ENCODE data around the gene PLPPR3. TPM values are rescaled to one million over a fixed set of nuclear protein-coding genes. Genes with fewer than 3 reads are reported as not detected.

PLPPR3 gene
- polyA plus RNA-seq, 1 of the 3 experiments (the other 2 are of a cell fraction) = 1.6 TPM

- CTCF ChIA-PET = no interaction called here
- no peaks in the 10 kb centered on the region for H3K36me3 ChIP-seq (replicated peaks in 1 of 2; ENCODE audit: control insufficient read depth in 1 of 2, insufficient read depth in 2 of 2, low read length in 1 of 2)
- H2AFZ ChIP-seq (ENCODE audit: low read depth) = no peak within 1 kb of the TSS
- peaks cover 5% of the 10 kb centered on the region for H3F3A ChIP-seq (replicated peaks; ENCODE audit: insufficient read depth)
- TF ChIP-seq YY1 (IDR thresholded peaks at IDR 0.05; ENCODE audit: low read depth) = no peak
- TF ChIP-seq RXRA (IDR thresholded peaks at IDR 0.05; ENCODE audit: borderline replicate concordance, low read depth) = no peak
- TF ChIP-seq EZH2phosphoT487 (IDR thresholded peaks at IDR 0.05; ENCODE audit: borderline replicate concordance, low read depth) = no peak
- TF ChIP-seq FOXM1 (IDR thresholded peaks at IDR 0.05; ENCODE audit: low read depth) = no peak
- no peak for TF ChIP-seq GATA2 (CRISPR knock-in tag; IDR thresholded peaks at IDR 0.05)
- no peak for TF ChIP-seq EP300 (IDR thresholded peaks at IDR 0.05; ENCODE audit: borderline replicate concordance in 1 of 2, low read depth in 1 of 2, low read length in 1 of 2)
- TF ChIP-seq TAF1 (IDR thresholded peaks at IDR 0.05; ENCODE audit: borderline replicate concordance, low read depth, low read length) = no peak
- no peak for TF ChIP-seq POLR2AphosphoS5 (IDR thresholded peaks at IDR 0.05; ENCODE audit: low read depth, low read length)
- no peak for TF ChIP-seq USF2 (IDR thresholded peaks at IDR 0.05; ENCODE audit: borderline replicate concordance, low read depth, low read length)
- no peak for TF ChIP-seq SMC3 (IDR thresholded peaks at IDR 0.05; ENCODE audit: low read depth, low read length)
- TF ChIP-seq MXI1 (IDR thresholded peaks at IDR 0.05; ENCODE audit: low read depth, low read length) = no peak
- TF ChIP-seq RAD21 (IDR thresholded peaks at IDR 0.05; ENCODE audit: low read length) = no peak
- TF ChIP-seq RFX5 (IDR thresholded peaks at IDR 0.05; ENCODE audit: low read length) = no peak
- no peak for TF ChIP-seq ELF1 (IDR thresholded peaks at IDR 0.05)
- TF ChIP-seq FOXJ3 (CRISPR knock-in tag; IDR thresholded peaks at IDR 0.05) = no peak
- TF ChIP-seq IRF3 (IDR thresholded peaks at IDR 0.05; ENCODE audit: low read depth, low read length) = no peak
- no peak for TF ChIP-seq GABPA (IDR thresholded peaks at IDR 0.05; ENCODE audit: low read depth)
- no peak for TF ChIP-seq CTCF (IDR thresholded peaks at IDR 0.05)
- WGBS (ENCODE audit: low lambda C conversion rate) = 59% methylated on average over 3 of the region's 33 CpGs
- no peak within 1 kb of the TSS for H3K27ac ChIP-seq (ENCODE audit: low read depth in 2 of 2, low read length in 1 of 2)
- no peaks in the 10 kb centered on the region for H3K9me2 ChIP-seq
- no peaks in the 10 kb centered on the region for H3K4me1 ChIP-seq (ENCODE audit: control insufficient read depth in 1 of 2, insufficient read depth in 2 of 2, low read depth in 1 of 2, low read length in 1 of 2)
- H3K9me3 ChIP-seq = no peaks in the 10 kb centered on the region
- peaks cover 31% of the 10 kb centered on the region for H3K27me3 ChIP-seq (ENCODE audit: insufficient read depth)
- POLR2A ChIA-PET = no interaction called here
- no peak within 1 kb of the TSS for H3K4me3 ChIP-seq (ENCODE audit: low read depth in 2 of 2, low read length in 1 of 2)
- no peak within 1 kb of the TSS for H3K4me2 ChIP-seq
- no peak within 1 kb of the TSS for H3K9ac ChIP-seq
- DNase-seq = no peak
- H3K79me2 ChIP-seq (ENCODE audit: insufficient read depth) = no peaks in the 10 kb centered on the region
- H4K20me1 ChIP-seq (ENCODE audit: insufficient read depth) = no peaks in the 10 kb centered on the region
Observed at GRCh38 chr19:827710-828321, 6.1 kb upstream of the PLPPR3 start, which contains the start of gene AZU1. Gene AZU1, plus strand, starts transcription at chr19:827837. Its CDS starts 10 bp downstream, at chr19:827847.
